Ectodermal cell (in vitro differentiated cells): ENCODE results near the gene USF2.
"Not testable (repeated sequence)": the region's sequence is repeated elsewhere in the genome, so short reads cannot be mapped to it uniquely, and the experiment has no call there.

Experiments used
- H3K27ac ChIP-seq: 2 replicates; pipeline ENCODE4 v1.7.0; 2013; ENCODE audit warnings: mild to moderate bottlenecking, low read depth, low read length; ENCODE audit not compliant: insufficient read depth, poor library complexity, severe bottlenecking
- H3K27me3 ChIP-seq: 2 replicates; pipeline ENCODE4 v1.7.0; 2013; ENCODE audit warnings: mild to moderate bottlenecking, low read length; ENCODE audit not compliant: insufficient read depth, control insufficient read depth, poor library complexity, severe bottlenecking
- H3K36me3 ChIP-seq: one replicate; pipeline ENCODE4 v1.7.0; 2013; ENCODE audit warnings: low read length; ENCODE audit not compliant: control insufficient read depth, insufficient read depth
- H3K4me1 ChIP-seq: one replicate; pipeline ENCODE4 v1.7.0; 2013; ENCODE audit warnings: low read length; ENCODE audit not compliant: control insufficient read depth, insufficient read depth
- H3K4me3 ChIP-seq: 2 replicates; pipeline ENCODE4 v1.7.0; 2013; ENCODE audit warnings: low read depth, low read length, control low read depth; ENCODE audit not compliant: insufficient read depth
- H3K9me3 ChIP-seq: 2 replicates; pipeline ENCODE4 v1.7.0; 2013; ENCODE audit warnings: mild to moderate bottlenecking, low read length, moderate library complexity; ENCODE audit not compliant: control insufficient read depth
- WGBS, 2 experiments: methylation state at CpG; one replicate each; pipeline ENCODE4 v1.1.7; 2013; ENCODE audit warnings: missing lambda C conversion rate in 2 of 2; 5-methylcytosine and 5-hydroxymethylcytosine counted together

Gene USF2

GRCh38 chr19:35286101-35286500 lies 17.3 kb downstream of the USF2 start:
- H3K36me3 ChIP-seq, H3K27me3 ChIP-seq, H3K27ac ChIP-seq, H3K4me3 ChIP-seq, H3K4me1 ChIP-seq, H3K9me3 ChIP-seq: not testable (repeated sequence)
- WGBS, 2 experiments: 95% methylated on average over 5 of the region's 5 CpGs

- Histone ChIP-seq H3K27ac (no peak overlapping the region), H3K4me3 (no peak overlapping the region), H3K9me3 (no peaks in the 10 kb centered on the region), H3K36me3 (no peaks in the 10 kb centered on the region), H3K27me3 (no peaks in the 10 kb centered on the region), H3K4me1 (peaks cover 10% of the 10 kb centered on the region)
- WGBS, 2 experiments: 89% methylated on average over 10 of the region's 10 CpGs
These were observed 19.0 kb downstream of the USF2 start for GRCh38 chr19:35287713-35288112.

GRCh38 chr19:35288331-35288730 lies 19.6 kb downstream of the USF2 start:
- peaks cover 11% of the 10 kb centered on the region for H3K4me1 ChIP-seq
- H3K27me3 ChIP-seq: no peaks in the 10 kb centered on the region
- H3K4me3 ChIP-seq: no peak overlapping the region
- H3K9me3 ChIP-seq: no peaks in the 10 kb centered on the region
- H3K27ac ChIP-seq: no peak overlapping the region
- WGBS, 2 experiments: 83 to 84% methylated on average over 2 of the region's 2 CpGs
- no peaks in the 10 kb centered on the region for H3K36me3 ChIP-seq

GRCh38 chr19:35288906-35289305 lies 20.1 kb downstream of the USF2 start:
- H3K27me3 ChIP-seq: no peaks in the 10 kb centered on the region
- WGBS, 2 experiments: 87 to 88% methylated on average over 5 of the region's 5 CpGs
- no peak overlapping the region for H3K27ac ChIP-seq
- H3K4me1 ChIP-seq: peaks cover 17% of the 10 kb centered on the region
- no peaks in the 10 kb centered on the region for H3K9me3 ChIP-seq
- no peaks in the 10 kb centered on the region for H3K36me3 ChIP-seq
- no peak overlapping the region for H3K4me3 ChIP-seq

GRCh38 chr19:35290381-35291127 lies 21.8 kb downstream of the USF2 start:
- H3K4me3 ChIP-seq: no peak overlapping the region
- H3K27ac ChIP-seq: no peak overlapping the region
- 78 to 82% methylated on average over 19 to 20 of the region's 20 CpGs for WGBS, 2 experiments
- H3K4me1 ChIP-seq: peaks cover 19% of the 10 kb centered on the region
- H3K27me3 ChIP-seq: no peaks in the 10 kb centered on the region
- H3K9me3 ChIP-seq: no peaks in the 10 kb centered on the region
- no peaks in the 10 kb centered on the region for H3K36me3 ChIP-seq

GRCh38 chr19:35291259-35291658 lies 22.5 kb downstream of the USF2 start:
- WGBS, 2 experiments: 89 to 94% methylated on average over 6 of the region's 6 CpGs

GRCh38 chr19:35291916-35292315 lies 23.2 kb downstream of the USF2 start, which contains the start of gene MAG:
MAG (plus strand) TSS chr19:35292161; CDS start chr19:35295409, 3,248 bp downstream.
- no peak within 1 kb of the TSS for H3K27ac ChIP-seq
- no peaks in the 10 kb centered on the region for H3K27me3 ChIP-seq
- no peaks in the 10 kb centered on the region for H3K36me3 ChIP-seq
- peaks cover 19% of the 10 kb centered on the region for H3K4me1 ChIP-seq
- WGBS, 2 experiments: 85% methylated on average over 12 of the region's 12 CpGs
- no peaks in the 10 kb centered on the region for H3K9me3 ChIP-seq
- no peak within 1 kb of the TSS for H3K4me3 ChIP-seq

More at GRCh38 chr19:35291259-35291658, 22.5 kb downstream of the USF2 start:
- Histone ChIP-seq H3K4me3 (no peak overlapping the region), H3K4me1 (peaks cover 19% of the 10 kb centered on the region), H3K9me3 (no peaks in the 10 kb centered on the region), H3K27ac (no peak overlapping the region), H3K36me3 (no peaks in the 10 kb centered on the region), H3K27me3 (no peaks in the 10 kb centered on the region)

GRCh38 chr19:35292421-35293362 lies 23.9 kb downstream of the USF2 start:
- no peaks in the 10 kb centered on the region for H3K27me3 ChIP-seq
- peaks cover 19% of the 10 kb centered on the region for H3K4me1 ChIP-seq
- H3K36me3 ChIP-seq: no peaks in the 10 kb centered on the region
- no peak overlapping the region for H3K27ac ChIP-seq
- H3K4me3 ChIP-seq: no peak overlapping the region
- no peaks in the 10 kb centered on the region for H3K9me3 ChIP-seq
- 88 to 93% methylated on average over 23 of the region's 23 CpGs for WGBS, 2 experiments

- no peak overlapping the region for H3K4me3 ChIP-seq
- H3K27ac ChIP-seq: no peak overlapping the region
- no peaks in the 10 kb centered on the region for H3K36me3 ChIP-seq
- 78 to 82% methylated on average over 7 of the region's 7 CpGs for WGBS, 2 experiments
- peaks cover 19% of the 10 kb centered on the region for H3K4me1 ChIP-seq
- H3K27me3 ChIP-seq: no peaks in the 10 kb centered on the region
- no peaks in the 10 kb centered on the region for H3K9me3 ChIP-seq
These were observed 24.6 kb downstream of the USF2 start for GRCh38 chr19:35293363-35293739.

- no peak overlapping the region for H3K4me3 ChIP-seq
- peaks cover 19% of the 10 kb centered on the region for H3K4me1 ChIP-seq
- no peak overlapping the region for H3K27ac ChIP-seq
- 74 to 76% methylated on average over 17 of the region's 17 CpGs for WGBS, 2 experiments
- no peaks in the 10 kb centered on the region for H3K36me3 ChIP-seq
- H3K9me3 ChIP-seq: no peaks in the 10 kb centered on the region
- no peaks in the 10 kb centered on the region for H3K27me3 ChIP-seq
These were observed 25.0 kb downstream of the USF2 start for GRCh38 chr19:35293808-35294207.
